ENCODE results near the gene C12orf75. TPM values are rescaled to one million over a fixed set of nuclear protein-coding genes. Genes with fewer than 3 reads are reported as not detected.

The C12orf75 gene
- total RNA-seq, 1 donor from 2014 or later, result 56.5 TPM

DNA sequence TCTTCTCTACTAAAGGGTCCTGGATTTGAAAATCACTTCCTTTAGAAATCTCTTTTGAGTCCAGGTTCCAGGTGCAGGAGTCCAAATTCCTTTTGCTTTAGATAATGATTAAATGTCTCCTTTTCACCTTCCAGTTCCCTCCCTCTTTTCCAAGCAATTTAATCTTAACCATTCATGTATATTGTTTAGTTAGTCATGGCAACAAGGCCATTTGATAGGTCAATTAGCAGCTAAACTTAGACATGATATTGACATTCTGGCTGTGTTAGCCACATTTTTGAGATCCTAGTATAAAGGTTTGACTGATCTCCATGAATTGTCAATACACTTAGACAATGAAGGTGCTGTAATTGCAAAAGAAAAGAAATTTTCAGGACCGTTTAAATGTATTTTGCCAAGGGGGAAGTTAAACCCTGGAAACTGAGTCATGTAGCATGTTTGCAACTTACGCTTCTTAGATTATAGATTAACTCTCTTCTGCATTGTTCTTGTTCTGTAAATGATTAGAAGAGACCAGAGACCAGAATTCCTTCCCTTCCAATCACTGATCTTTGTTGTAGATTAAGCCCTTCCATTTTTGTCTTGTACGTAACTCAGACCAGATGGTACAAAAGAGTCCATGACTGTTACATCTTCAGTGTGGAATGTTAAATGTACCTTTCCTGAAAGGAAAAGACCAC lies 12.4 kb upstream of the C12orf75 start:
- Histone ChIP-seq H3K36me3 (no peaks in the 10 kb centered on the region), H3K4me1 (no peaks in the 10 kb centered on the region), H3K4me3 (no peak overlapping the region), H3K27ac (no peak overlapping the region), H3K9me3 (no peaks in the 10 kb centered on the region), H3K27me3 (no peaks in the 10 kb centered on the region)
- TF ChIP-seq CTCF (IDR thresholded peaks at IDR 0.05), result no peak
- intact Hi-C loops (cut with DNase I), result no loop called here
- no peak for DNase-seq (ENCODE audit: low spot score in 2 of 2)

GRCh38 chr12:105318651-105319483 lies 11.6 kb upstream of the C12orf75 start:
- Histone ChIP-seq H3K27ac (no peak overlapping the region), H3K9me3 (no peaks in the 10 kb centered on the region), H3K36me3 (no peaks in the 10 kb centered on the region), H3K27me3 (no peaks in the 10 kb centered on the region), H3K4me1 (no peaks in the 10 kb centered on the region), H3K4me3 (no peak overlapping the region)
- no peak for TF ChIP-seq CTCF (IDR thresholded peaks at IDR 0.05)
- DNase-seq (ENCODE audit: low spot score in 2 of 2), result no peak
- intact Hi-C loops (cut with DNase I), result no loop called here

DNA sequence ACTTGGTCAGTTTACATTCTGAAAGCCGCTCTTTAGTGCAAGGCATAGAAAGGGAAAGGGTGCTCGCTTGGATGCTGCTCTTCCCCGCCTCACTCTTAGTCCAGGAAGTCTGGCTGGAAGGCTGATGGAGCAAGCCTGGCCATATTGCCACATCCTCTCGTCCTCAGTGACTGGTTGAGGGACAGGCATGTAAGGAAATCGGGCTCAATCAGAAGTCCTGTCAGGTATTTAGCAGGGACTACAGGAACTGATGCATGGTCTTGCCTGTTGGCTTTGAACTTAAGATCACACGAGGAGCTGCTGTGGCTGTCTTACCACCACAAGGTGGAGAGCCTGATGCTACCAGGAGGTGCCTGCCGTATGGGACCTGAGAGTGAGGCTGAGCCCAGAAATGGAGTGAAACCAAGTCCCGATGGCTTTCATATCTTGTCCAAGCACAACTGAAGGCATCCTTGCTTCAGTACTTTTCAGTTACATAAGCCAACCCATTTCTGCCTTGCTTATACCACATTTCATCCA lies 10.7 kb upstream of the C12orf75 start:
- Histone ChIP-seq H3K4me3 (no peak overlapping the region), H3K4me1 (no peaks in the 10 kb centered on the region), H3K36me3 (no peaks in the 10 kb centered on the region), H3K27me3 (no peaks in the 10 kb centered on the region), H3K9me3 (no peaks in the 10 kb centered on the region), H3K27ac (no peak overlapping the region)
- TF ChIP-seq CTCF (IDR thresholded peaks at IDR 0.05), result no peak
- intact Hi-C loops (cut with DNase I), result no loop called here
- no peak for DNase-seq (ENCODE audit: low spot score in 2 of 2)

DNA sequence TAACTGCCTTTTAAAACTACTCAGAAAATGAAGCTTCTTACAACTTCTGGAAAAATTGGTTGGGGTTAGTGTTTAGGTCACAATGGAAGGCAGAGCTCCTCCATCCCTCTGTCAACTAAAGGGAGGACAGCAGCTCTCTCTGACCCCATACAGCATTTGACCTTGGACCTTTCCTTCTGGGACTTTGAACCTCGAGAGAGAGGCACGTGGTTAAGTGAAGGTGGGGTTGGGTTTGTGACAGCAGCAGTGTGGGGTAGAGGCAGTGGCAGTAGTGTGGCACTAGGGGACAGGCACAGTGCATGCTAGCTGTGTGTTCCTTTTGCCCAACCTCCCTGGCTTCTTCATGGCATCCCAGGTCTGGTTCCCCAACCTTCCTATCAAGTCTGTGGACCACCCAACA lies 9.4 kb upstream of the C12orf75 start:
- DNase-seq (ENCODE audit: low spot score in 2 of 2), result no peak
- no peaks in the 10 kb centered on the region for H3K9me3 ChIP-seq
- no peaks in the 10 kb centered on the region for H3K4me1 ChIP-seq
- H3K27ac ChIP-seq, result no peak overlapping the region
- H3K27me3 ChIP-seq, result no peaks in the 10 kb centered on the region
- H3K4me3 ChIP-seq, result no peak overlapping the region
- no peaks in the 10 kb centered on the region for H3K36me3 ChIP-seq
- no peak for TF ChIP-seq CTCF (IDR thresholded peaks at IDR 0.05)
- intact Hi-C loops (cut with DNase I), result no loop called here

GRCh38 chr12:105322070-105322469 lies 8.4 kb upstream of the C12orf75 start:
- H3K9me3 ChIP-seq, result no peaks in the 10 kb centered on the region
- H3K27me3 ChIP-seq, result no peaks in the 10 kb centered on the region
- no peak for DNase-seq (ENCODE audit: low spot score in 2 of 2)
- no peaks in the 10 kb centered on the region for H3K4me1 ChIP-seq
- intact Hi-C loops (cut with DNase I), result no loop called here
- TF ChIP-seq CTCF (IDR thresholded peaks at IDR 0.05), result no peak
- H3K4me3 ChIP-seq, result no peak overlapping the region
- H3K27ac ChIP-seq, result no peak overlapping the region
- H3K36me3 ChIP-seq, result no peaks in the 10 kb centered on the region
